Measurements from ENCODE around the gene FBXL17.

- TF ChIP-seq CTCF (IDR thresholded peaks at IDR 0.05) (no peak), POLR2A (IDR thresholded peaks at IDR 0.05) (no peak)
Measured at GRCh38 chr5:108104448-108104847, 277.4 kb downstream of the FBXL17 start.

All from Peyer's patch (tissue), 4 donors.